NOMO-1 treated with dmso at 0.1 percent for 144 hours (cell line): ENCODE results near the gene DYNC1H1.
"Not testable (repeated sequence)": the region's sequence is repeated elsewhere in the genome, so short reads cannot be mapped to it uniquely, and the experiment has no call there.

Experiments used
- DNase-seq: peaks from one replicate; lab custom pipeline; 2025; ENCODE audit not compliant: unreplicated experiment; lab: John Stamatoyannopoulos, UW

Gene DYNC1H1

DNA sequence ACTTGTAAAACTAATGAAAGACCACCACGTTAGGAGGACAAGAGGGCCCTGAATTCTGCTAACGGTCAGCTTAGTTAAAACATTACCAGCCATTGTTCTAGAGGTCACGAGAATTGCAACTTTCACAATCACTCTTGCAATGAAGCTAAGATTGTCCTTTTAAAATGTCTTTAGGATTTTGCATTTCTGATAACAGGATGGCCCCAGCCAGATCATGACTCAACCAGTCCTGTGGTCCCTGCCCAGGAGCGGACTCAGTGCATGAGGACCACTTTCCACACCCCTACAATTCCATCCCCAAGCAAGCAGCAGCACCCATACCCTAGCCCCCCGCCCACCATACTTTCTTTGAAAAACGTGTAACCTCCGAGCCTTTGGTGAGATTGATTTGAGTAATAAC is 93.8 kb downstream of the DYNC1H1 start:
- no peak for DNase-seq

GRCh38 chr14:102058961-102059360 is 94.6 kb downstream of the DYNC1H1 start:
- DNase-seq, result no peak

- DNase-seq, result peak; percentile 56
Measured at GRCh38 chr14:102063109-102063807, 98.9 kb downstream of the DYNC1H1 start.

DNA sequence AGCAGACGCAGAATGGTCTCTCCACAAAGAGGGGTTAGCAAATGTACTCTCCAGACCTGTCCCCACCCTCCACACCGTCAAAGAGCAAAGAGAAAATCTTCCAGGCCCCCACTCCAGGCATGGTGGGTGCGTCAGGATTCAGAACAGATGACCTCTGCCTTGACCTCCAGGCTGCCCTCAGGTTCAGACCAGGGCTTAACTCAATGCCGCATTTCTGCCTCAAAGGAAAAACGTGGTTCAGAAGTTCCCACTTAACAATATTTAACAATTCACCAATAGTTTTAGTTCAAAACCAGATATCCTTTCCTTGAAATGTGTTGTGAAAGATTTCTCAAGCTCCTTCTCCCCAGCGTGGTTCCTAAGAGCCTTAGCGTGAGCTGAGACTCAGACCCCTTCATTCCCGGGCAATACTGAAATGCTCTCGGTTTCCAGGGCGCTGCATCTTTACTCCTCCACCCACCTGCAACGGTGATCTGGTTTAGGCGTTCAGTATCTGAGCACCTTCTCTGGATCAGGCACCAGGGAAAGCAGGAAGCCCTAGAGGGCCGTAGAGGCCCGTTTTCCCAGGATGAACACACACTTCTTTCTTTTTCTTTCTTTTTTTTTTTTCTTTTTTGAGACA is 99.5 kb downstream of the DYNC1H1 start:
- no peak for DNase-seq

- not testable (repeated sequence) for DNase-seq
Measured at GRCh38 chr14:102064590-102064989, 100.2 kb downstream of the DYNC1H1 start.

DNA sequence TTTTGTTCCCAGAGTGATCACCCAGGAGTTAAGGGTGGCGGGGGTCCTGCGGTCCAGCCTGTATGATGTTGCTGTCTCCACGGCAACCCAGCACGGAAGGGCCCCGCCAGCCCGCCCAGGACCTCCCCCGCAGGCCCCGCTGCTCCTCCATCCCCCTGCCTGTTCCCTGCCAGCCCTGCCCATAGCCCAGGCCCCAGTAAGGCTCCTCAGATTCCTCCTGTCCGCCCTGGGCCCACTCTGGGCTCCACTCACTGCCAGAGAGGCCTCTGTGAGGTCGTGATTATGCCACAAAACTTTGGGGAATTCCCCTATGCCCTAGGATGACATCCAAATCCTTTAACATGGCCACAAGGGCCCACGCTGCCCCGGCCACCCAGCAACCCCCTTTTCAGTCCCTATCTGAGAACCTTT is 101.7 kb downstream of the DYNC1H1 start:
- DNase-seq, result no peak

DNA sequence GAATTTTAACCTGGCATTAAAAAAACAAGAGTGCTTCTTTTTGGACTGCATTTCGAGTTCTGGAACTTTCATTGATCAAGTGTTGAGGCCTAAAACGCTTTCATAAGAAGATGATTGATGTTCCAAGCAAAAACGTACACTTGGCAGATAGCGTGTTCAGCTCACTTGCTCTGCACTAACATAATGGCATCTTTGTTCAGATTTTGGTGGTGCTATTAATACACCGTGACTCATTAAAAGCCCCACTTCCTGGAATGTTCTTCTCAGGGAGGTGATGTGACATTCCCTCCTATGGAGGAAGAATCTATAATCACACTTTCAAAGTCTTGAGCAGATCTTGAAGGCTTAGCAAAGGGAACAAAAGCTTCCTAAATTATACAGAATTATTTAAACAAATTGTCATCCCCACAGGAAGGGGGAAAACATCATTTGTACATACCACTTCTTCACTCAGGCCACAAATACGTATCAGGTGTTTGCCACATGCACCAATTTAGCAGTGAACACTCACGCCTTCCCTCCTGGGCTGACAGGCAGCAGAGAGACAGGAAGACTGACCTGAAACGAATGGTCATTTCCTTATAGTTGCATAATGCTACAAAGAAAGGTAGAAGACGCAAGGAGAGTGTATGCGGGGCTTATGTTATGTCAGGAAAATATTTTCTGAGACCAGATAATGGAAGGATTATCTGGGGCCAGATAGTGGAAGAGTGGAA is 107.1 kb downstream of the DYNC1H1 start:
- no peak for DNase-seq

DNA sequence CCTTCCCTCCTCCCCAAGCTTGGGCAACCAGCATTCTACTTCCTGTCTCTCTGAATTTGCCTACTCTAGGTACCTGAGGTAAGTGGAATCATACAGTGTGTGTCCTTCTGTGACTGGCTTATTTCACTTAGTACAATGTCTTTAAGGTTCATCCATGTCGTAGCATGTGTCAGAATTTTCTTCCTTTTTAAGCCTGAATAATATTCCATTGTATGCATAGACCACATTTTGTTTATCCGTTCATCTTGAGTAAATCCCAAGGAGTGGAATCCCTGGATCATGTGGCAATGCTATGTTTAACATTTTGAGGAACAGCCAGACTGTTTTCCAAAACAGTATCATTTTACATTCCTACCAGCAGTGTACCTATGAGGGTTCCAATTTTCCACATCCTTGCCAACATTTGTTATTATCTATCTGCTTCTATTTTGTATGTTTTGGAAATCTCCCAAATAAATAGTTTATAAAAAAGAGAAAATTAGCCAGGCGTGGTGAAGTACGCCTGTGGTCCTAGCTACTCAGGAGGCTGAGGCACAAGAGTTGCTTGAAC is 110.1 kb downstream of the DYNC1H1 start:
- DNase-seq, result no peak

DNA sequence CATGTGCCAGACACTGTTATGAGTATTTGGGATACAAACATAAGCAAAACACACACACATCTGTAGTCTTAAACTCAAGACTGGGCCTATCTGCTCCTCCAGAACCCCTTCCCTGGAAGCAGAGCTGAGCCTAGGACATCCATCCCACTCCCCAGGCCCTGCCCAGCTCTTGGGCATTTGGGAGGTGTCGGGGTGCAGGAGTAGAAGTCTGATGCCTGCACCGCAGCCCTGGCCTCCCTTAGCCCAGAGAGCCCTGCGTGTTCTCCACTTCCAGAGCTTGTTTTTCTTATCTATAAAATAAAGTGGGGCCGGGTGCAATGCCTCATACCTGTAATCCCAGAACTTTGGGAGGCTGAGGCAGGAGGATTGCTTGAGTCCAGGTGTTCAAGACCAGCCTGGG is 110.8 kb downstream of the DYNC1H1 start:
- no peak for DNase-seq

DNA sequence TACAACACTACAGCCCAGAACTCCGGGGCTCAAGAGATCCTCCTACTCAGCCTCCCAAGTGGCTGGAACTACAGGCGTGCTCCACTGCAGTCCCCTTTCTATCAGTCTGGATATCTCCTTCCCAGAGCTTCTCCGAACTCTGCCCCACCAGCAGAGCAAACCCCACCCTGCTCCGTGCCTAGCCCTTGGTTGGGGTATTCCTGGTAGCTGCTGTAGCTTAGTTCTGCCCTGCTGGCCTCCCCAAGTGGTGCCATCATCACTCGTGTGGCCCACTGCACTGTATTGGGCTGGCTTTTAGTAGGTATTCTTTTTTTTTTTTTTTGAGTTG is 113.0 kb downstream of the DYNC1H1 start:
- no peak for DNase-seq

DNA sequence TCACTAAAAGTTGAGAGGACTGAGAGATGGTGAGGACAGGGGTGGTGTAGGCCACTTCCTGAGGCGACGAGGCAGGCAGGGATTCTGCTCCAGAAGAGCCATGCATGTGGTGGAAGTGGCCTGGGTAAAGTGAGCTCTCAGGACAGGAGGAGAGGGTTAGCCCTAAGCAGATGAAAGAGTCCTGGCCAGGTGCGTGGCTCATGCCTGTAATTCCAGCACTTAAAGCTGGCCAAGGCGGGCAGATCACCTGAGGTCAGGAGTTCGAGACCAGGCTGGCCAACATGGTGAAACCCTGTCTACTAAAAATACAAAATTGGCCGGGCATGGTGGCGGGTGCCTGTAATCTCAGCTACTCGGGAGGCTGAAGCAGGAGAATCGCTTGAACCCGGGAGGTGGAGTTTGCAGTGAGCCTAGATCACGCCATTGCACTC is 114.0 kb downstream of the DYNC1H1 start:
- not testable (repeated sequence) for DNase-seq

DNA sequence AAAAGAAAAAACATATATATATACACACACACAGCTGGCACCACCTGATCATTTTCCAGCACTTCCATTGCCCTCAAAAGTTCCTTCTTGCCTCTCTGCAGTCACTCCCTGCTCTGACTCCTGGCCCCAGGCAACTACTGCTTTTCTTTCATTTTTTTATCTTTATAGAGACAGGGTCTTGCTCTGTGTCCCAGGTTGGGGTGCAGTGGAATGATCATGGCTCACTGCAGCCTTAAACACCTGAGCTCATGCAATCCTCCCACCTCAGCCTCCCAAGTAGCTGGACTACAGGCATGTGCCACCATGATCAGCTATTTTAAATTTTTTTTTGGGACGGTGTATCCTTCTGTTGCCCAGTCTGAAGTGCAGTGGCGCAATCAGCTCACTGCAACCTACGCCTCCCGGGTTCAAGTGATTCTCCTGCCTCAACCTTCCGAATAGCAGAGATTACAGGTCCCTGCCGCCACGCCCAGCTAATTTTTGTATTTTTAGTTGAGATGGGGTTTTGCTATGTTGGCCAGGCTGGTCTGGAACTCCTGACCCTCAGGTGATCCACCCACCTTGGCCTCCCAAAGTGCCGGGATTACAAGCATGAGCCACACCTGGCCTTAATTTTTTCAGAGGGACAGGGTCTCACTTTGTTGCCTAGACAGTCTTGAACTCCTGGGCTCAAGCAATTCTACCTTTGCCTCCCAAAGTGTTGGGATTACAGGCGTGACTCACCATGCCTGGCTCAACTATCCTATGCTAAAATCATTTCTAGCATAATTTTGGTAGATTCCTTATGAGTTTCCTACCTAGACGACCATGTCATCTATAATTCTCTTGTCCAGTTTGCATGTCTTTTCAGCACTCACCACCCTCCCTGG is 114.7 kb downstream of the DYNC1H1 start:
- DNase-seq, result no peak

DNA sequence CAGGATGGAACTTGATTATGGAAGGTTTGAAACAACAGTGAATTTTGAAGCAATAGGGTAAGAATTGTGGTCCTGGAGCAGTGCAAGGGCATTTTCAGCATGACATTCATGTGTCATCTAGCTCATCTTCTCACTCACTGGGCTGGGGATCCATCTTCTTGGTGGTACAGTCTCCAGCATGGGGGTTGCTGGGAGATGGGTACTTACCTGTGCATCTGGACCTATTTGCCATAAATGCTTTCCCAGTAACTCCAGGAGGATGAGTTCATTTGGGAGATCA is 115.3 kb downstream of the DYNC1H1 start:
- no peak for DNase-seq

GRCh38 chr14:102080183-102081080 is 116.1 kb downstream of the DYNC1H1 start:
- DNase-seq, result no peak

GRCh38 chr14:102081231-102082080 is 117.1 kb downstream of the DYNC1H1 start:
- DNase-seq, result no peak

DNA sequence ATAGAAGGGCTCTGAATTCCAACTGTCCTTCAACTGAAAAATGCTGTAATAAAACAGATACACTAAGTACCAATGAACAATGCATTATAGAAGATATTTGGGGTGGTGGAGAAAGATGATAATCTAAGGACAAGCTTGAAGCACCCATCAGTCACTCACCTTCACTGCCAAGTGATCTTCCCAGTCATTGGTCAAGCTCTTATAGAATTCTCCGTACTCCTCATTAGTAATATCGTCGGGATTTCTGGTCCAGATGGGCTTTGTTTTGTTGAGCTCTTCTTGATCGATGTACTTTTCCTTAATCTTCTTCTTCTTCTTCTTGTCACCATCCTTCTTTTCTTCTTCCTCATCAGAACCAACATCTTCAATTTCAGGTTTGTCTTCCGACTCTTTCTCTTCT is 120.1 kb downstream of the DYNC1H1 start:
- not testable (repeated sequence) for DNase-seq

DNA sequence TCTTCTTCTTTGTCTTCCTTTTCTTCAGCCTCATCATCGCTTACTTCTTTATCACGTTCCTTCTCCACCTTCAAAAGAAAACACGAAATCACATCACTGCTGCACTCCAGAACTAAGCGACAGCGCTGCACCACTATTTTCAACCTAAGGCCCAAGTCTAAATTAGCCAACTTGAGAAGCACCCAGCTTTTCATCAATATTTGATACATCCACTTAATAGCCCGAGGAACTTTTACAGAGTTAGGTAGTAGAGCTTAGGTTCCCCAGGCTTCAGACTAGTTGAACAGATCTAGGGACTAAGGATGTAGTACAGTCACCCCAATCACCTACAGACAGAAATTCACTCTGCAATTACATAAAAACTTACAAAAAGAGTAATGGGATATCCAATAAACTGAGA is 120.6 kb downstream of the DYNC1H1 start:
- DNase-seq, result no peak

GRCh38 chr14:102085488-102085887 is 121.1 kb downstream of the DYNC1H1 start:
- no peak for DNase-seq

- peak; percentile 22 for DNase-seq
Measured at GRCh38 chr14:102085948-102086708, 121.8 kb downstream of the DYNC1H1 start.
